ENCODE results near the gene OR10G8. TPM values are rescaled to one million over a fixed set of nuclear protein-coding genes. Genes with fewer than 3 reads are reported as not detected.
A peak's percentile ranks its signal among the peaks of the same experiment; 100 is the strongest.

The OR10G8 gene
- total RNA-seq, 4 donors from 2014 or later: not detected

GRCh38 chr11:124074554-124074953 is 48.0 kb downstream of the OR10G8 start:
- no peak for DNase-seq
- H3K9me3 ChIP-seq: no peaks in the 10 kb centered on the region
- intact Hi-C loops (cut with DNase I; ENCODE audit: low total_unique reads) (loop anchor here (5.0 kb wide), 1 partner anchor 118 kb away; no protein-coding TSS in a partner anchor), in situ Hi-C loops (cut with MboI; ENCODE audit: low sequenced_read_pairs in 4 of 4) (loop anchor here in 3 of 4 donors (5.0 to 25.0 kb wide), 2 partner anchors 123 to 513 kb away; no protein-coding TSS in a partner anchor)
- H3K4me3 ChIP-seq: no peak overlapping the region
- no peaks in the 10 kb centered on the region for H3K4me1 ChIP-seq
- no peak overlapping the region for H3K27ac ChIP-seq
- no peak for ATAC-seq
- no peak for TF ChIP-seq POLR2A (IDR thresholded peaks at IDR 0.05)
- TF ChIP-seq, protein P1, sequence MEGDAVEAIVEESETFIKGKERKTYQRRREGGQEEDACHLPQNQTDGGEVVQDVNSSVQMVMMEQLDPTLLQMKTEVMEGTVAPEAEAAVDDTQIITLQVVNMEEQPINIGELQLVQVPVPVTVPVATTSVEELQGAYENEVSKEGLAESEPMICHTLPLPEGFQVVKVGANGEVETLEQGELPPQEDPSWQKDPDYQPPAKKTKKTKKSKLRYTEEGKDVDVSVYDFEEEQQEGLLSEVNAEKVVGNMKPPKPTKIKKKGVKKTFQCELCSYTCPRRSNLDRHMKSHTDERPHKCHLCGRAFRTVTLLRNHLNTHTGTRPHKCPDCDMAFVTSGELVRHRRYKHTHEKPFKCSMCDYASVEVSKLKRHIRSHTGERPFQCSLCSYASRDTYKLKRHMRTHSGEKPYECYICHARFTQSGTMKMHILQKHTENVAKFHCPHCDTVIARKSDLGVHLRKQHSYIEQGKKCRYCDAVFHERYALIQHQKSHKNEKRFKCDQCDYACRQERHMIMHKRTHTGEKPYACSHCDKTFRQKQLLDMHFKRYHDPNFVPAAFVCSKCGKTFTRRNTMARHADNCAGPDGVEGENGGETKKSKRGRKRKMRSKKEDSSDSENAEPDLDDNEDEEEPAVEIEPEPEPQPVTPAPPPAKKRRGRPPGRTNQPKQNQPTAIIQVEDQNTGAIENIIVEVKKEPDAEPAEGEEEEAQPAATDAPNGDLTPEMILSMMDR (IDR thresholded peaks at IDR 0.05 in 4 of 5, conservative IDR thresholded peaks at IDR 0.05 in 1 of 5): no peak
- peaks cover 8 to 17% (median 8%) of the 10 kb centered on the region in 3 donors for H3K27me3 ChIP-seq
- no peaks in the 10 kb centered on the region for H3K36me3 ChIP-seq

- in situ Hi-C loops (cut with MboI; ENCODE audit: low sequenced_read_pairs in 4 of 4) (no loop called here), intact Hi-C loops (cut with DNase I; ENCODE audit: low total_unique reads) (no loop called here)
- ATAC-seq (no peak), DNase-seq (no peak)
- TF ChIP-seq POLR2A (IDR thresholded peaks at IDR 0.05): no peak
- TF ChIP-seq, protein P1 (IDR thresholded peaks at IDR 0.05 in 4 of 5, conservative IDR thresholded peaks at IDR 0.05 in 1 of 5): no peak
- Histone ChIP-seq H3K36me3 (no peaks in the 10 kb centered on the region), H3K9me3 (no peaks in the 10 kb centered on the region), H3K27me3 (peaks cover 8 to 17% (median 8%) of the 10 kb centered on the region in 3 donors), H3K27ac (no peak overlapping the region), H3K4me1 (no peaks in the 10 kb centered on the region), H3K4me3 (peak overlapping the region in 1 of 4 donors; percentile 41)
Measured at GRCh38 chr11:124075492-124075840, 48.9 kb downstream of the OR10G8 start.

- ATAC-seq: no peak
- Histone ChIP-seq H3K27ac (no peak overlapping the region), H3K4me1 (no peaks in the 10 kb centered on the region), H3K27me3 (peaks cover 8 to 17% (median 8%) of the 10 kb centered on the region in 3 donors), H3K36me3 (no peaks in the 10 kb centered on the region), H3K9me3 (no peaks in the 10 kb centered on the region), H3K4me3 (peak overlapping the region in 3 of 4 donors; percentile 35 to 44 (median 41))
- DNase-seq: no peak
- intact Hi-C loops (cut with DNase I; ENCODE audit: low total_unique reads) (no loop called here), in situ Hi-C loops (cut with MboI; ENCODE audit: low sequenced_read_pairs in 4 of 4) (no loop called here)
- TF ChIP-seq, protein P1 (IDR thresholded peaks at IDR 0.05 in 4 of 5, conservative IDR thresholded peaks at IDR 0.05 in 1 of 5): no peak
- TF ChIP-seq POLR2A (IDR thresholded peaks at IDR 0.05): no peak
Measured at GRCh38 chr11:124075841-124076651, 49.4 kb downstream of the OR10G8 start.

- DNase-seq (no peak), ATAC-seq (no peak)
- H3K4me3 ChIP-seq: no peak overlapping the region
- in situ Hi-C loops (cut with MboI; ENCODE audit: low sequenced_read_pairs in 4 of 4) (no loop called here), intact Hi-C loops (cut with DNase I; ENCODE audit: low total_unique reads) (no loop called here)
- no peaks in the 10 kb centered on the region for H3K4me1 ChIP-seq
- H3K9me3 ChIP-seq: no peaks in the 10 kb centered on the region
- no peaks in the 10 kb centered on the region for H3K36me3 ChIP-seq
- H3K27ac ChIP-seq: no peak overlapping the region
- peaks cover 8 to 17% (median 8%) of the 10 kb centered on the region in 3 donors for H3K27me3 ChIP-seq
- TF ChIP-seq POLR2A (IDR thresholded peaks at IDR 0.05): no peak
- TF ChIP-seq, protein P1 (IDR thresholded peaks at IDR 0.05 in 4 of 5, conservative IDR thresholded peaks at IDR 0.05 in 1 of 5): no peak
Measured at GRCh38 chr11:124077266-124077665, 50.7 kb downstream of the OR10G8 start.

All from gastrocnemius medialis (tissue), 4 donors.